ENCODE measurements around the gene KLHDC3. TPM values are rescaled to one million over a fixed set of nuclear protein-coding genes. Genes with fewer than 3 reads are reported as not detected.

Gene KLHDC3
- total and polyA plus RNA-seq, 9 of the 15 experiments (the other 6 are each of a cell fraction or from before 2014, with no cell fraction given): 4.5 to 171 (median 107) TPM

DNA sequence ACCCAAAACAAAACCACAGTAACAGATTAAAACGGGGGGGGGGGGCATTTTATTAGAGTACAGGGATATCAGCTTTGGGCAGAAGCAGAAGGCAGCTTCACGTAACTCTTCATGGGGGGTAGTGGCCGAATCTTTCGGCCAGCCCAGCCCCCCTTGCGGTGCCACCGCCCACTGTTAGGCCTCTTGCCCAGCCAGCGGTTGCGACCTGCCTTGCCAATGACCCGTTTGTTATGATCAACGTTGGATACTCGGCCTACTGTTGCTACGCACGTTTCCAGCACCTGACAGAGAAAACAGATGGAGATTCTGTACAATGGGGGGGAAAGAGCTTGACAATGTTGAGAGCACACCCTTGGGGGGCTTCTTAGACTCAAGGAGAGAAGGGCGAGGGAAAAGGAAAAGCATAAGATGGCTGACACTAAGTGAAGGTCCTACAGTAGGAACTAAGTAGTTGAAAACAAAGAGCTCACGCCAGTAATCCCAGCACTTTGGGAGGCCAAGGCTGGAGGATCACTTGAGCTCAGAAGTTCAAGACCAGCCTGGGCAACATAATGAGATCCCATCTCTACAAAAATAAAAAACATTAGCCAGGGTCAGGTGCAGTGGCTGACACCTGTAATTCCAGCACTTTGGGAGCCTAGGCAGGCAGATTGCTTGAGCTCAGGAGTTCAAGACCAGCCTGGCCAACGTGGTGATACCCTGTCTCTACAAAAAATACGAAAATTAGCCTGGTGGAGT, 40.3 kb downstream of the KLHDC3 start (continued):
- no peak for TF ChIP-seq ZNF212 (CRISPR knock-in tag; IDR thresholded peaks at IDR 0.05)
- TF ChIP-seq SNIP1 (IDR thresholded peaks at IDR 0.05; ENCODE audit: low read depth): no peak
- TF ChIP-seq CREBBP (IDR thresholded peaks at IDR 0.05; ENCODE audit: low read depth, low read length): no peak
- TF ChIP-seq, protein P1, sequence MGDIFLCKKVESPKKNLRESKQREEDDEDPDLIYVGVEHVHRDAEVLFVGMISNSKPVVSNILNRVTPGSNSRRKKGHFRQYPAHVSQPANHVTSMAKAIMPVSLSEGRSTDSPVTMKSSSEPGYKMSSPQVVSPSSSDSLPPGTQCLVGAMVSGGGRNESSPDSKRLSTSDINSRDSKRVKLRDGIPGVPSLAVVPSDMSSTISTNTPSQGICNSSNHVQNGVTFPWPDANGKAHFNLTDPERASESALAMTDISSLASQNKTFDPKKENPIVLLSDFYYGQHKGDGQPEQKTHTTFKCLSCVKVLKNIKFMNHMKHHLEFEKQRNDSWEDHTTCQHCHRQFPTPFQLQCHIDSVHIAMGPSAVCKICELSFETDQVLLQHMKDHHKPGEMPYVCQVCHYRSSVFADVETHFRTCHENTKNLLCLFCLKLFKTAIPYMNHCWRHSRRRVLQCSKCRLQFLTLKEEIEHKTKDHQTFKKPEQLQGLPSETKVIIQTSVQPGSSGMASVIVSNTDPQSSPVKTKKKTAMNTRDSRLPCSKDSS (IDR thresholded peaks at IDR 0.05; ENCODE audit: low read depth, partially characterized antibody): no peak
- TF ChIP-seq, protein P2, sequence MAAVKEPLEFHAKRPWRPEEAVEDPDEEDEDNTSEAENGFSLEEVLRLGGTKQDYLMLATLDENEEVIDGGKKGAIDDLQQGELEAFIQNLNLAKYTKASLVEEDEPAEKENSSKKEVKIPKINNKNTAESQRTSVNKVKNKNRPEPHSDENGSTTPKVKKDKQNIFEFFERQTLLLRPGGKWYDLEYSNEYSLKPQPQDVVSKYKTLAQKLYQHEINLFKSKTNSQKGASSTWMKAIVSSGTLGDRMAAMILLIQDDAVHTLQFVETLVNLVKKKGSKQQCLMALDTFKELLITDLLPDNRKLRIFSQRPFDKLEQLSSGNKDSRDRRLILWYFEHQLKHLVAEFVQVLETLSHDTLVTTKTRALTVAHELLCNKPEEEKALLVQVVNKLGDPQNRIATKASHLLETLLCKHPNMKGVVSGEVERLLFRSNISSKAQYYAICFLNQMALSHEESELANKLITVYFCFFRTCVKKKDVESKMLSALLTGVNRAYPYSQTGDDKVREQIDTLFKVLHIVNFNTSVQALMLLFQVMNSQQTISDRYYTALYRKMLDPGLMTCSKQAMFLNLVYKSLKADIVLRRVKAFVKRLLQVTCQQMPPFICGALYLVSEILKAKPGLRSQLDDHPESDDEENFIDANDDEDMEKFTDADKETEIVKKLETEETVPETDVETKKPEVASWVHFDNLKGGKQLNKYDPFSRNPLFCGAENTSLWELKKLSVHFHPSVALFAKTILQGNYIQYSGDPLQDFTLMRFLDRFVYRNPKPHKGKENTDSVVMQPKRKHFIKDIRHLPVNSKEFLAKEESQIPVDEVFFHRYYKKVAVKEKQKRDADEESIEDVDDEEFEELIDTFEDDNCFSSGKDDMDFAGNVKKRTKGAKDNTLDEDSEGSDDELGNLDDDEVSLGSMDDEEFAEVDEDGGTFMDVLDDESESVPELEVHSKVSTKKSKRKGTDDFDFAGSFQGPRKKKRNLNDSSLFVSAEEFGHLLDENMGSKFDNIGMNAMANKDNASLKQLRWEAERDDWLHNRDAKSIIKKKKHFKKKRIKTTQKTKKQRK (IDR thresholded peaks at IDR 0.05; ENCODE audit: borderline replicate concordance, low read depth, low read length): no peak
- TF ChIP-seq ZSCAN32 (CRISPR knock-in tag; IDR thresholded peaks at IDR 0.05): no peak
- TF ChIP-seq, protein P3, sequence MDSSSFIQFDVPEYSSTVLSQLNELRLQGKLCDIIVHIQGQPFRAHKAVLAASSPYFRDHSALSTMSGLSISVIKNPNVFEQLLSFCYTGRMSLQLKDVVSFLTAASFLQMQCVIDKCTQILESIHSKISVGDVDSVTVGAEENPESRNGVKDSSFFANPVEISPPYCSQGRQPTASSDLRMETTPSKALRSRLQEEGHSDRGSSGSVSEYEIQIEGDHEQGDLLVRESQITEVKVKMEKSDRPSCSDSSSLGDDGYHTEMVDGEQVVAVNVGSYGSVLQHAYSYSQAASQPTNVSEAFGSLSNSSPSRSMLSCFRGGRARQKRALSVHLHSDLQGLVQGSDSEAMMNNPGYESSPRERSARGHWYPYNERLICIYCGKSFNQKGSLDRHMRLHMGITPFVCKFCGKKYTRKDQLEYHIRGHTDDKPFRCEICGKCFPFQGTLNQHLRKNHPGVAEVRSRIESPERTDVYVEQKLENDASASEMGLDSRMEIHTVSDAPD (CRISPR knock-in tag; IDR thresholded peaks at IDR 0.05): no peak
- TF ChIP-seq GTF2E2 (tag; IDR thresholded peaks at IDR 0.05): 0 out of 2 replicates have a peak, but pooled peaks have one; percentile 26
